Tibial nerve (tissue), 3 donors: ENCODE results near the gene DENND2A.

ENCODE experiments used
- POLR2A ChIP-seq, 2 donors: fragments of 450-650 bp; IDR thresholded peaks; one replicate each; pipeline ENCODE4 v1.6.1; 2017; ENCODE audit warnings: antibody characterized with exemption in 2 of 2, mild to moderate bottlenecking in 2 of 2, moderate library complexity in 2 of 2
- TF ChIP-seq, protein P1 (sequence below), 5 experiments: fragments of 200-600 bp in 3 of 5; fragments of 450-650 bp in 2 of 5; sonication (generic) in 3 of 5; IDR thresholded peaks; one replicate each; pipeline ENCODE4 v1.5.1; 2016 to 2019; ENCODE audit warnings: antibody characterized with exemption in 5 of 5, mild to moderate bottlenecking in 3 of 5, moderate library complexity in 2 of 5

DNA sequence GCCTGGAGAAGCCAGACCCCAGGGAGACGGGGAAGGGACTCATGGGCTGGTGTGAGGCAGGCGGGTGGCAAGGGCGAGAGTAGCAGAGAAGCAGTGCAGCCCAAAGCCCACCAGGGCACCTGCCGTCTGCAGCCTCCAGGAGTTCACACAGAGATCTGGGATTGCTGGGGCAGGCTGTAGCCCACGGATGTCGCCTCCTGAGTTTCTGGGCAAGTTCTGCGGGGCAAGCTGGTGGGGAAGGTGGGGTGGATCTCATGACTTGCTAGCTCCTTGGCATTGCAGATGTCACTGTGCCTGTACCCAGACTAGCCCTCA lies 38.2 kb upstream of the DENND2A start:
- TF ChIP-seq, protein P1, sequence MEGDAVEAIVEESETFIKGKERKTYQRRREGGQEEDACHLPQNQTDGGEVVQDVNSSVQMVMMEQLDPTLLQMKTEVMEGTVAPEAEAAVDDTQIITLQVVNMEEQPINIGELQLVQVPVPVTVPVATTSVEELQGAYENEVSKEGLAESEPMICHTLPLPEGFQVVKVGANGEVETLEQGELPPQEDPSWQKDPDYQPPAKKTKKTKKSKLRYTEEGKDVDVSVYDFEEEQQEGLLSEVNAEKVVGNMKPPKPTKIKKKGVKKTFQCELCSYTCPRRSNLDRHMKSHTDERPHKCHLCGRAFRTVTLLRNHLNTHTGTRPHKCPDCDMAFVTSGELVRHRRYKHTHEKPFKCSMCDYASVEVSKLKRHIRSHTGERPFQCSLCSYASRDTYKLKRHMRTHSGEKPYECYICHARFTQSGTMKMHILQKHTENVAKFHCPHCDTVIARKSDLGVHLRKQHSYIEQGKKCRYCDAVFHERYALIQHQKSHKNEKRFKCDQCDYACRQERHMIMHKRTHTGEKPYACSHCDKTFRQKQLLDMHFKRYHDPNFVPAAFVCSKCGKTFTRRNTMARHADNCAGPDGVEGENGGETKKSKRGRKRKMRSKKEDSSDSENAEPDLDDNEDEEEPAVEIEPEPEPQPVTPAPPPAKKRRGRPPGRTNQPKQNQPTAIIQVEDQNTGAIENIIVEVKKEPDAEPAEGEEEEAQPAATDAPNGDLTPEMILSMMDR (IDR thresholded peaks at IDR 0.05), result no peak
- TF ChIP-seq POLR2A (IDR thresholded peaks at IDR 0.05), result no peak
